Muscle layer of colon (tissue), 2 donors: ENCODE data around the gene HIVEP1.

ENCODE experiments used
- H3K27ac ChIP-seq: one replicate; pipeline ENCODE4 v1.7.0; 2013; ENCODE audit warnings: low read depth, mild to moderate bottlenecking, low read length, moderate library complexity
- H3K27me3 ChIP-seq, 2 donors: one replicate each; pipeline ENCODE4 v1.7.0; 2013; ENCODE audit warnings: low read length in 2 of 2, mild to moderate bottlenecking in 2 of 2; ENCODE audit not compliant: insufficient read depth in 2 of 2, control insufficient read depth in 1 of 2
- H3K36me3 ChIP-seq: one replicate; pipeline ENCODE4 v1.7.0; 2013; ENCODE audit warnings: mild to moderate bottlenecking, low read length; ENCODE audit not compliant: insufficient read depth
- H3K4me1 ChIP-seq: one replicate; pipeline ENCODE4 v1.7.0; 2013; ENCODE audit warnings: mild to moderate bottlenecking, low read length; ENCODE audit not compliant: insufficient read depth
- H3K4me3 ChIP-seq, 2 donors: one replicate each; pipeline ENCODE4 v1.7.0; 2013; ENCODE audit warnings: low read length in 2 of 2, low read depth in 1 of 2, mild to moderate bottlenecking in 1 of 2, moderate library complexity in 1 of 2
- H3K9ac ChIP-seq: one replicate; pipeline ENCODE4 v1.7.0; 2013; ENCODE audit warnings: low read length
- H3K9me3 ChIP-seq: one replicate; pipeline ENCODE4 v1.7.0; 2013; ENCODE audit warnings: mild to moderate bottlenecking, low read length
- donor health status: abdominal sarcoma.
- donor health status: Adenocarcinoma of cecum.

The HIVEP1 gene

DNA sequence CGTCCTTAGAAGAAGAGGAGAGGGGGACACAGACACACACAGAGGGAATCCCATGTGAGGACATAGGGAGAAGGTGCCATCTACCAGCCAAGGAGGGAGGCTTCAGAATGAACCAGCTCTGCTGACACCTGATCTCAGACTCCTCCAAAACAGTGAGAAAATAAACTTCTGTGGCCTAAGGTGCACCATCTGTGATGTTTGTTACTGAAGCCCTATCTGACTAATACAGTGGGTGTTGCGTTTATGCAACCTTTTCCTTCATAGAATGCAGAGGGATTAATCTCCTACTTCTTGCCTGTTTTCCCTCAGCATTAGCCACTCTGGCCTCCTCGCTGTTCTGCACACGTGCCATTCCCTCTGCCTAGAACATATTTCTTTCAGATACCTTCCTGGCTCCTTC lies 196.6 kb downstream of the HIVEP1 start:
- Histone ChIP-seq H3K9ac (no peak overlapping the region), H3K27ac (no peak overlapping the region), H3K27me3 (no peaks in the 10 kb centered on the region), H3K9me3 (no peaks in the 10 kb centered on the region), H3K36me3 (no peaks in the 10 kb centered on the region), H3K4me1 (no peaks in the 10 kb centered on the region), H3K4me3 (no peak overlapping the region)
